Measurements from ENCODE around the gene ENC1.
"Not testable (repeated sequence)": the region's sequence is repeated elsewhere in the genome, so short reads cannot be mapped to it uniquely, and the experiment has no call there.

ENC1 gene, protein sequence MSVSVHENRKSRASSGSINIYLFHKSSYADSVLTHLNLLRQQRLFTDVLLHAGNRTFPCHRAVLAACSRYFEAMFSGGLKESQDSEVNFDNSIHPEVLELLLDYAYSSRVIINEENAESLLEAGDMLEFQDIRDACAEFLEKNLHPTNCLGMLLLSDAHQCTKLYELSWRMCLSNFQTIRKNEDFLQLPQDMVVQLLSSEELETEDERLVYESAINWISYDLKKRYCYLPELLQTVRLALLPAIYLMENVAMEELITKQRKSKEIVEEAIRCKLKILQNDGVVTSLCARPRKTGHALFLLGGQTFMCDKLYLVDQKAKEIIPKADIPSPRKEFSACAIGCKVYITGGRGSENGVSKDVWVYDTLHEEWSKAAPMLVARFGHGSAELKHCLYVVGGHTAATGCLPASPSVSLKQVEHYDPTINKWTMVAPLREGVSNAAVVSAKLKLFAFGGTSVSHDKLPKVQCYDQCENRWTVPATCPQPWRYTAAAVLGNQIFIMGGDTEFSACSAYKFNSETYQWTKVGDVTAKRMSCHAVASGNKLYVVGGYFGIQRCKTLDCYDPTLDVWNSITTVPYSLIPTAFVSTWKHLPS

GRCh38 chr5:74640450-74640953 is at the start of gene ENC1:
Gene ENC1, minus strand, starts transcription at chr5:74640728. Its CDS starts 4,243 bp downstream, at chr5:74636485.
- DNase-seq = peak; percentile 79 to 89

DNA sequence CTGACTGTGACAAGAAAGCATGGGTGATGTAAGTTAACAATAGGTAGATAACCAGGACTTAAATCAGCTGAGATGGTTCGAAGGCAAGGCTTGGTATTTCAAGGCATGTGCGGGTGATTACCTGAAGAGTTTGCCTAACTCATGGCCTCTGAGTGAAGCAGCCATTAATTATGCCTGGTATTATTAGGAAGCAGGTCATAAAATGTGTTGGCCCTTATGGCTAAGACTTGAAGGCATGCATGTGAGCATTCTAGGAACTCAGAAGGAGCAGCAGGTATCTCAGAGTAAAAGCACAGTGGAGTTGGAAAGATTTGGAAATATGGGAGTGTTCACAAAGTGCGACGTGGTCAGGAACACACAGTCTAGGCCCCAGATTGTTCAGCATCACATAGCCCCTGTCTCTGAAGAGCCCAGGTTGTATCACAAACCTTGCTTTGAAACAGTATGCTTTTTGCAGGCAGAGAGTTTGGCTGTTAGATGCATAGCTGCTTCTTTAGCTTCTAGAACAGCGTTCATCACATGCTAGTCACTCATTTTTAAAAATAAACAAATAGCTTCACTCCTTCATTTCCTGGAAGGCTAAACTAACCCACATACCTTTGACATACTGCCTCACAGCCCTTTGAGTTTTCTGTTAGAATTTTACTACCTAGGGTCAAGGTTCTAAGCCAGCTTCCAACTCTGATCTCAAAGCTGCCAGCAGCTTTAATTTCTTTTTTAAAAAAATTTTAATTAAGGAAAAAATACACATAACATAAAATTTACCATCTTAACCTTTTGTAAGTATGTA is 46.6 kb upstream of the ENC1 start:
- no peak for DNase-seq

DNA sequence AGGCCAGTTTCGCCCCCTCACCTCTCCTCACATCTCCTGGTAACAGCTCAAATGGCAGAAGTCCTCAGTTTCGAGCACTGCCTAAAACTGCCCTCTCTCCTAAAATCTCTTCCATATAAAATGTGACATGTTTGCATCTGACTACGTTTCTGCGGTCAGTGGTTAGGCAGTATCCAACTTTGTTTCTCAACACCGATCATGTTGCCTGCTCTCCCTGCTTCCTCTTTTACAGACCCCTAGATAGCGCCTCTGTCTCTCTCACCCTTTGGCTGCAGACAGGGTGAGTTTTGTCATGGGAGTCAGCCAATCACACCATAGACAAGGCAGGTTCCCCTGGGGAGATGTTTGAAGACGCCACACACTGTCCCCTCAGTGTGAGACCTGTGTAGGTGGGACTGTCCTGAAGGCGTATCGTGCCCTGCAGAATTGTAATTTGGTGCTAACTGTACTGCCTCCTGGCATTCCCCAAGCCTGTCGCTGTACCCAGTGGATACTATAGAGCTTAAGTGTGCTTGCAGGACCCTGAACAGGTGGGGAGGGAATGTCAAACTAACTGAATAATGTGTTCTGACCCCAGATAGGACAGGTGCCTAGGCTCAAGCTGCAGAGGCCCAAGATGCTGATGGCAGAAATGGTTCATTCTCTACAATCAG is 45.6 kb upstream of the ENC1 start:
- DNase-seq = no peak

DNA sequence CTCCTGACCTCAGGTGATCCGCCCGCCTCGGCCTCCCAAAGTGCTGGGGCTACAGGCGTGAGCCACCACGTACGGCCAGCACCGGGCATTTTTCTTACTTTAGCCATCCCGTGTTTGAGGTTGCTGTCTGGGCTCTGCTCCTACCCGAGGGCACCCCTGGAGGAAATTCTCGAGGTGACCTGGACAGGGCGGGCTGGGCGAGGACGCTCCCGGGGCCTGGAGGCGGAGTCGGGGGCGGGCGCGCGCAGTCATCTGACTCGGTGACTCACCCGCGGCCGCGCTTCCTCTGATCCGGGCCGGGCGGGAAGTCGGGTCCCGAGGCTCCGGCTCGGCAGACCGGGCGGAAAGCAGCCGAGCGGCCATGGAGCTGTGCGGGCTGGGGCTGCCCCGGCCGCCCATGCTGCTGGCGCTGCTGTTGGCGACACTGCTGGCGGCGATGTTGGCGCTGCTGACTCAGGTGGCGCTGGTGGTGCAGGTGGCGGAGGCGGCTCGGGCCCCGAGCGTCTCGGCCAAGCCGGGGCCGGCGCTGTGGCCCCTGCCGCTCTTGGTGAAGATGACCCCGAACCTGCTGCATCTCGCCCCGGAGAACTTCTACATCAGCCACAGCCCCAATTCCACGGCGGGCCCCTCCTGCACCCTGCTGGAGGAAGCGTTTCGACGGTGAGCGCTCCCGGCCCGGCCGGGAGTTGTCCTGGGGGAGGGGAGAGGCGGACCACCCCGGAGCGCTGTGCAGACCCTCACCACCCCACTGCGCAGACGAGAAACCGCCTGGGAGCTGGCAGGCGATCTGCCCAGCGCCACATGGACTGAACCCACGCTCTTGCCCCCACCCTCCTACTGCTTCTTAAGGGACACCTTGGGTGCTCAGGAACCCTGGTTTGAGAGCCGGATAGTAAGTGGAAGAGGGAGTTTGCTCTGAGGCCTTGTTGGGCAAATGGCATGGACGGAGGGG is 44.6 kb upstream of the ENC1 start, which contains the start of gene HEXB:
TSS of gene HEXB (plus strand) at position 334 of the 952 bp plus-strand sequence. CDS start at position 362, 28 bp downstream.
- peak; percentile 68 to 76 for DNase-seq

- DNase-seq = no peak
Observed at GRCh38 chr5:74679966-74680365, 39.4 kb upstream of the ENC1 start.

DNA sequence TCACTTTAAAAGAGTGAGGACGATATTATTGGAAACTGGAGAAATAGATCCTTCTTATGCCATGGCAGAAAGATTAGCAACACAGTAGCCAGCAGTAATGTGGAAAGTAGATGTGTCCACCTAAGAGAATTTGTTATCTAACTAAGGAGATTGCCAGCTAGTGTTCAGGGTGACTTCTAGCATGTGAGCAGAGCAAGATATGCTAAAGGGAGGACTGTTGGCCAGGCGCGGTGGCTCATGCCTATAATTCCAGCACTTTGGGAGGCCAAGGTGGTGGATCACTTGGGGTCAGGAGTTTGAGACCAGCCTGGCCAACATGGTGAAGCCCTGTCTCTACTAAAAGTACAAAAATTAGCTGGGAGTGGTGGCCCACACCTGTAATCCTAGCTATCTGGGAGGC is 38.8 kb upstream of the ENC1 start:
- not testable (repeated sequence) for DNase-seq

DNA sequence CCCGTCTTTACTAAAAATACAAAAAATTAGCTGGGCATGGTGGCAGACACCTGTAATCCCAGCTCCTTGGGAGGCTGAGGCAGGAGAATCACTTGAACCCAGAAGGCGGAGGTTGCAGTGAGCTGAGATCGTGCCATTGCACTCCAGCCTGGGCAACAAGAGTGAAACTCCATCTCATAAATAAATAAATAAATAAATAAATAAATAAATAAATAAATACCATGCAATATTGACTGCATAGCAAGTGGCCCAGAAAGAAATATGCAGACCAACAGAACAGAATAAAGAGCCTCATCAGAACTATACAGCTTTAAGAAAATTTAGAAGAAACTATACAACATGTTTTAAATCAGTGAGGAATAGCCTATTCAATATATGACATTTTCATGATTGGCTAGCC is 37.6 kb upstream of the ENC1 start:
- not testable (repeated sequence) for DNase-seq

- DNase-seq = not testable (repeated sequence)
Observed at GRCh38 chr5:74676466-74676865, 35.9 kb upstream of the ENC1 start.

GRCh38 chr5:74673011-74673790 is 32.7 kb upstream of the ENC1 start:
- peak; percentile 13 to 51 for DNase-seq

DNA sequence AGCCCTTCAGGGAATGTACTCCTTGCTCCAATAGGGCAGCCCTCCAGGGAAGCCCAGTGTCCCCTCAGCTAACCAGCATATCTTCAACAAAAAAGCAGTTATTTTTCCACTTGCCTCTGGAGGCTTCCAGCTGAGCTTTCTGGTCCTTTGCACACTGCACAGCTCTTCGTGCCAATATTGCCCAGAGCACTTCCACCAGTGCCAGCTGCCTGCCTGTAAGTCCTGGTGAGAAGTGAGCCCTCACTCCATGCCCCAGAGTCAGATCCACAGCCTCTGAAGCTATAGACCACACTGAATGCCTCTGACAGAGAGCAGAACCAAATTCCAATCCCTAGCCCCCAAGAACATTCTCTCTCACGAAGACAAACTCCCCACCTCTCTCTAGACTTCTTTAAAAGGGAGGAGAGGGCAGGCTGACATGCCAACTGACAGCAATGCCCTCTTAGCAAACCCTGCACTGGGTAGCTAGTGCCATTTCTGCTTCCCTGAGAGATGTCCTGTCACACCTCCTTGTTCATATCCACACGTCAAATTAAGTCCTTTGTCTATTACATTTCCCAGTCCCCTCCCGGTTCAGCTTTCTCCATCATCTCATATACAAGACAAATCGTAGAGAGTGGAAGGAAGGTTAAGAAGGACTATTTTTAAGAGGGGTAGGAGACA is 31.8 kb upstream of the ENC1 start:
- peak in 1 of 2 experiments; percentile 26 for DNase-seq

DNA sequence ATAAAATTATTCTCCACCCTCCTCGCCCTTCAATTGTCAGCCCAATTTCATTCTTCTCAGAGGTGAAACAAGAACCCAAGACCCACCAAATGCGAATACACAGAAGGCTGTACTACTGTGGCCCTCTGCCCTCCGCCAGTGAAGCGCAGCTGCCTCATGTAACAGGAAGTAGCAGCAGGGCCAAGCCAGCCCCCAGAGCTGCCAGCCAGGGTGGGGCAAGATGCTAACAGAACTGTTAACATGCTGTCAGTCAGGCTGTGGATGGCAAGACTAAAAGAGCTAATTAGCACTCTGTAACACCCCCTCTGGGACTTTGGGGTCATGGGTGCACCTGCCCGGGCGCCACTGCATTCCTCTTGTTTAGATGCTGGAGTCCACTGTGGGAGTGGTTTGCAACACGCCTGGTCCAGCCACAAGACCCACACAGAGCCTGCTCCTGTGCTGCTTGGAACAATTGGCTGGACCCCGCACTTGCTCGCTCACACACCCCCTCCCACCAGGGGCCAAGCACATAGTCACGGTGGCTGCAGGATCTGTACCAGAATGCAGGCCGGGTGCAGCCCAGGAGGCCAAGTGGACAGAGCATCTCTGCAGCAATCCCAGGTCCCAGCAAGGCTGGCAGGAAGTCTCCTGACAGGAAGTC is 30.0 kb upstream of the ENC1 start:
- no peak for DNase-seq

DNA sequence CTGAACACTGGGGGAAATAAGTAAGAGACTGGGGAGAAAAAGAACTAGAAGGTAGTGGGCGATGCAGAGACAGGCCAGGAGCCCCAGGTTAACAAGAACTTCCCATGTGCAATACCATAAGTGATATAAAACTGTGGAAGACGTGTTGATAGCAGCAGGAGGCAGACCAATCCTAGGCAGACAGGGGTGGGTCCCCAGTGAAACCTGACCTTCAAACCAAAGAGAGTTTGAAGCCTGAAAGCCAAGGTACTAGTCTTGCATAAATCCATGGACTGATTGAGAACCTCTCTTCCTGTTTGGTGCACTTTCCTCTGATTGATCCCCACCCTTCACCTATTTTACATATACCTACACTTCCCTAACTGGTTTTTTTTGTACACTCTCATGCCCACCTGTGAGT is 29.3 kb upstream of the ENC1 start:
- no peak for DNase-seq

DNA sequence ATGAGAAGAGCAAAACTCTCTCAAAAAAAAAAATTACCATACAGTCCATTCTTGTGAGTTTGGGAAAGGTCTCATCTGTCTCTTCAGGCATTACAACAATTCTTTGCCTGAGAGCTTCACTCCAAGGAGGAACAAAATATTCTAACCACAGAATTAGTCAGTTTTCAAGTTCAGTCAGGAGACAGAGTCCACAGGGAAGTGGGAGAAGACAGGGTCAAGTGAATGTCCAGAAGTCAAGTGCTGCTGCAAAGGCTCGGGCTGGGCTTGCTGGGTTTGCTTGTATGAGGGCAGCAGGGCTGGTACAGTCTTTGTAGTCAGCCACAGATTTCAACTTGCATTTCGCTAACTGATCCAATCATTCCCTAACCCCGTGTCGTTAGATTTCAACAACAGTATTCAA is 26.9 kb upstream of the ENC1 start:
- DNase-seq = no peak

- no peak for DNase-seq
Observed at GRCh38 chr5:74665816-74666215, 25.3 kb upstream of the ENC1 start.

GRCh38 chr5:74665273-74665672 is 24.7 kb upstream of the ENC1 start:
- DNase-seq = no peak

GRCh38 chr5:74664551-74664950 is 24.0 kb upstream of the ENC1 start:
- DNase-seq = peak in 1 of 2 experiments; percentile 20

GRCh38 chr5:74660873-74661272 is 20.3 kb upstream of the ENC1 start:
- DNase-seq = no peak

GRCh38 chr5:74660140-74660539 is 19.6 kb upstream of the ENC1 start:
- DNase-seq = no peak

DNA sequence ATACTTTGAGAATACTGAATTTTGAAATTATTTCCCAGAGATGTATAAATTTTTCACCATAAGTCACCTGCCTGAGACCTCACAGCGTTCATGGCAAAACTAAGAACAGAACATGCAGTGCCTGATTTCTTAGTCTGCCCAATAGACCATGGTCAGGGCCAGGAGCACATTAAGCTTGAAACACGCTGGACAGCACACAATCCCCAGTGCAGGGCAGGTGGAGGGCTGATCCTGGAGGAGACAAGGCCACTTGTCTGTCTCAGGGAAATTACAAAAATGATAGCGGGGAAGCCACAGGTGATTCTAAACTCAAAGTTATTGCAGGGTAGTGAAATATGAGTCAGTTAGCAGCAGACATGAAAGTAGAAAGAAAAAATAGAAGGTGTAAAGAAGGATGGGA is 18.6 kb upstream of the ENC1 start:
- DNase-seq = no peak

GRCh38 chr5:74657165-74657564 is 16.6 kb upstream of the ENC1 start:
- DNase-seq = no peak
